CD4-positive, alpha-beta T cell treated with Interferon gamma for 1 hour (primary cell): ENCODE data around the gene TMEFF1.
"Not testable (repeated sequence)": the region's sequence is repeated elsewhere in the genome, so short reads cannot be mapped to it uniquely, and the experiment has no call there.

Experiments used
- DNase-seq: peaks from one replicate; pipeline ENCODE4 v3.0.0-alpha.2; 2020

Gene TMEFF1

GRCh38 chr9:100498592-100498991 lies 25.6 kb downstream of the TMEFF1 start:
- no peak for DNase-seq

GRCh38 chr9:100499460-100499859 lies 26.5 kb downstream of the TMEFF1 start:
- DNase-seq: no peak

- no peak for DNase-seq
These were observed 26.9 kb downstream of the TMEFF1 start for GRCh38 chr9:100499866-100500265.

GRCh38 chr9:100505564-100506159 lies 32.7 kb downstream of the TMEFF1 start:
- DNase-seq: peak; percentile 25

- DNase-seq: not testable (repeated sequence)
These were observed 34.4 kb downstream of the TMEFF1 start for GRCh38 chr9:100507350-100507749.

GRCh38 chr9:100511205-100511604 lies 38.3 kb downstream of the TMEFF1 start:
- no peak for DNase-seq

GRCh38 chr9:100515578-100516494 lies 42.9 kb downstream of the TMEFF1 start:
- DNase-seq: no peak

GRCh38 chr9:100521282-100521681 lies 48.3 kb downstream of the TMEFF1 start:
- no peak for DNase-seq

- DNase-seq: no peak
These were observed 52.6 kb downstream of the TMEFF1 start for GRCh38 chr9:100525563-100525962.

GRCh38 chr9:100527180-100527794 lies 54.3 kb downstream of the TMEFF1 start:
- DNase-seq: not testable (repeated sequence)

- DNase-seq: no peak
These were observed 61.5 kb downstream of the TMEFF1 start for GRCh38 chr9:100534401-100534800.

- no peak for DNase-seq
These were observed 67.4 kb downstream of the TMEFF1 start for GRCh38 chr9:100540327-100540726.

- no peak for DNase-seq
These were observed 76.1 kb downstream of the TMEFF1 start for GRCh38 chr9:100549048-100549447.

GRCh38 chr9:100554935-100555401 lies 82.0 kb downstream of the TMEFF1 start:
- DNase-seq: no peak

GRCh38 chr9:100555471-100555870 lies 82.5 kb downstream of the TMEFF1 start:
- no peak for DNase-seq

- DNase-seq: no peak
These were observed 84.1 kb downstream of the TMEFF1 start for GRCh38 chr9:100557053-100557452.

- no peak for DNase-seq
These were observed 88.3 kb downstream of the TMEFF1 start for GRCh38 chr9:100561256-100561655.

- DNase-seq: no peak
These were observed 94.9 kb downstream of the TMEFF1 start for GRCh38 chr9:100567856-100568255.

GRCh38 chr9:100573655-100574260 lies 100.8 kb downstream of the TMEFF1 start:
- no peak for DNase-seq

GRCh38 chr9:100575006-100575405 lies 102.1 kb downstream of the TMEFF1 start:
- no peak for DNase-seq

- no peak for DNase-seq
These were observed 102.9 kb downstream of the TMEFF1 start for GRCh38 chr9:100575765-100576386.

GRCh38 chr9:100577776-100578448 lies 105.0 kb downstream of the TMEFF1 start, which contains the start of gene CAVIN4:
CAVIN4 (plus strand) TSS chr9:100578079; CDS start chr9:100578144, 65 bp downstream.
- no peak for DNase-seq
